ENCODE data around the gene CYRIA. TPM values are rescaled to one million over a fixed set of nuclear protein-coding genes. Genes with fewer than 3 reads are reported as not detected.

The CYRIA gene
- total and polyA plus RNA-seq, 7 donors, result 0.92 to 15.3 (median 9.0) TPM

DNA sequence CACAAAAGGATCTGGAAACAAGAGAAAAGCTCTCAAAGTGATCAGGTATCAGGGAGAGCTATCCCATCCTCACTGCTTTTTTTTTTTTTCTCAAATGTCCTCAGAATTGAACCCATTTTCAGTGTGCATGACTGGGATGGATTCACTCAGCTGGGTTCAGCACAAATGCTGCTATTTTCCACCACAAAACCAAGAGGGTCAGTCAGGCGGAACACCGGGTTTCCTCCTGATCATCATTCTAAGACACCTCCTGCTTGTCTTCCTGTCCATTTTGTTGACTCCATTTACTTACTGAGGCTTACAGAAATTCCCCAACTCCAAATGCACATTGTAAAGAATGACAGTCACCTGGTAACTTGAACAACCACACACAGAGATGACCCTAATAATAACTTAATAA is 39.9 kb downstream of the CYRIA start:
- no peak overlapping the region for H3K4me3 ChIP-seq
- WGBS, 2 donors, result 76 to 87% methylated on average over 2 of the region's 2 CpGs
- peak overlapping the region; percentile 17 to 64 (median 49) for H3K27ac ChIP-seq
- DNase-seq, result no peak
- peaks cover 0 to 42% (median 28%) of the 10 kb centered on the region in 4 donors for H3K4me1 ChIP-seq
- no peaks in the 10 kb centered on the region for H3K9me3 ChIP-seq
- intact Hi-C loops (cut with DNase I), result no loop called here
- H3K27me3 ChIP-seq, result no peaks in the 10 kb centered on the region
- no peak for TF ChIP-seq POLR2A (IDR thresholded peaks at IDR 0.05)
- TF ChIP-seq, protein P1, sequence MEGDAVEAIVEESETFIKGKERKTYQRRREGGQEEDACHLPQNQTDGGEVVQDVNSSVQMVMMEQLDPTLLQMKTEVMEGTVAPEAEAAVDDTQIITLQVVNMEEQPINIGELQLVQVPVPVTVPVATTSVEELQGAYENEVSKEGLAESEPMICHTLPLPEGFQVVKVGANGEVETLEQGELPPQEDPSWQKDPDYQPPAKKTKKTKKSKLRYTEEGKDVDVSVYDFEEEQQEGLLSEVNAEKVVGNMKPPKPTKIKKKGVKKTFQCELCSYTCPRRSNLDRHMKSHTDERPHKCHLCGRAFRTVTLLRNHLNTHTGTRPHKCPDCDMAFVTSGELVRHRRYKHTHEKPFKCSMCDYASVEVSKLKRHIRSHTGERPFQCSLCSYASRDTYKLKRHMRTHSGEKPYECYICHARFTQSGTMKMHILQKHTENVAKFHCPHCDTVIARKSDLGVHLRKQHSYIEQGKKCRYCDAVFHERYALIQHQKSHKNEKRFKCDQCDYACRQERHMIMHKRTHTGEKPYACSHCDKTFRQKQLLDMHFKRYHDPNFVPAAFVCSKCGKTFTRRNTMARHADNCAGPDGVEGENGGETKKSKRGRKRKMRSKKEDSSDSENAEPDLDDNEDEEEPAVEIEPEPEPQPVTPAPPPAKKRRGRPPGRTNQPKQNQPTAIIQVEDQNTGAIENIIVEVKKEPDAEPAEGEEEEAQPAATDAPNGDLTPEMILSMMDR (IDR thresholded peaks at IDR 0.05), result no peak
- TF ChIP-seq POLR2AphosphoS5 (IDR thresholded peaks at IDR 0.05), result no peak
- no peak for TF ChIP-seq EP300 (IDR thresholded peaks at IDR 0.05)
- H3K36me3 ChIP-seq, result peaks cover 0 to 24% (median 3%) of the 10 kb centered on the region in 4 donors

DNA sequence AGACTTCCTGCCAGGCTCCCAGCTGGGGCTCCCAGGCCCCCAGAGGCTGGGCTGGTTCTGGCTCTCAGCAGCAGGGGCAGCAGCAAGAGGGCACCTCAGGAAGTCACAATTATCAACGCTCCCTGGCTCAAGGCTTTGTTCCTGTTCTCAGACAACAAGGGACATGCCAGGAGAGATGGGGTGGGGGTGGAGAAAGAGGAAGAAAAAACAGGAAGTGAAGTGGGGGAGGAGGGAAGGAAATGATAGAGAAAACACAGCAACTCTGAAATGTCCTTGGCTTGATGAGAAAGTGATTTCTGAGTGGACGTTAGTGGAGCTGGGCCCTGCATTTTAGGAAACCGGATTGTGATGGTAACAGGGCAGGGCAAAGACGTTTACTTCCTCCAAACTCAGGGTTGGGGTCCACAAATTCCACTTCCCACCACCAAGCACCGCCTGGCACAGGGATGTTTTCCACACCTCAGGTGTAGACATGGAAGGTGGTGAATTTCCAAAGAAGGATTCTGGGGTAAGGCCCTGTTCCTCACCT is 40.4 kb downstream of the CYRIA start:
- no peaks in the 10 kb centered on the region for H3K9me3 ChIP-seq
- peak overlapping the region; percentile 17 to 64 (median 49) for H3K27ac ChIP-seq
- 40 to 48% methylated on average over 5 of the region's 5 CpGs for WGBS, 2 donors
- no peaks in the 10 kb centered on the region for H3K27me3 ChIP-seq
- TF ChIP-seq POLR2A (IDR thresholded peaks at IDR 0.05) (no peak), POLR2AphosphoS5 (IDR thresholded peaks at IDR 0.05) (peak in 1 of 4 donors; percentile 23), EP300 (IDR thresholded peaks at IDR 0.05) (no peak)
- TF ChIP-seq, protein P1 (IDR thresholded peaks at IDR 0.05), result no peak
- intact Hi-C loops (cut with DNase I), result no loop called here
- H3K4me1 ChIP-seq, result peaks cover 0 to 41% (median 25%) of the 10 kb centered on the region in 4 donors
- DNase-seq, result no peak
- peaks cover 0 to 29% (median 3%) of the 10 kb centered on the region in 4 donors for H3K36me3 ChIP-seq
- no peak overlapping the region for H3K4me3 ChIP-seq

DNA sequence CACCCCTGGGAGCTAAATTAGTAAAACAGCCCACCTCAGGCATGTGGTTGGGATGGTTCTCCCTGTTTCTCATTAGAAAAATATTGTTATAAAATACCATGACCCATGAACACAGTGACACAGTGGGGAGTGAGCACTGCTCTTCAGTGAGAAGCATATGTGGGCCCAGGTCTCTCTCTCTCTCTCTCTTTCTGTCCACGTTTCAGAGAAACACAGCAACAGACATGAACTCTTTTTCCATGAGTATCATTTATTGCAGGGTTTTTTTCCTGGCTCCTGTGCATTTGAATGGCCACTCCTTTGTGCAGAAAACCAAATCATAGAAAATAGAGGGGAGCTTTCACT is 41.2 kb downstream of the CYRIA start:
- peaks cover 0 to 41% (median 23%) of the 10 kb centered on the region in 4 donors for H3K4me1 ChIP-seq
- H3K27ac ChIP-seq, result peak overlapping the region in 3 of 4 donors; percentile 5 to 64 (median 56)
- intact Hi-C loops (cut with DNase I), result no loop called here
- H3K4me3 ChIP-seq, result no peak overlapping the region
- H3K36me3 ChIP-seq, result peaks cover 0 to 38% (median 3%) of the 10 kb centered on the region in 4 donors
- TF ChIP-seq POLR2A (IDR thresholded peaks at IDR 0.05) (no peak), EP300 (IDR thresholded peaks at IDR 0.05) (no peak), POLR2AphosphoS5 (IDR thresholded peaks at IDR 0.05) (no peak)
- TF ChIP-seq, protein P1 (IDR thresholded peaks at IDR 0.05), result no peak
- H3K9me3 ChIP-seq, result no peaks in the 10 kb centered on the region
- no peak for DNase-seq
- no peaks in the 10 kb centered on the region for H3K27me3 ChIP-seq
- WGBS, 2 donors, result 54 to 58% methylated on average over 1 of the region's 1 CpG

DNA sequence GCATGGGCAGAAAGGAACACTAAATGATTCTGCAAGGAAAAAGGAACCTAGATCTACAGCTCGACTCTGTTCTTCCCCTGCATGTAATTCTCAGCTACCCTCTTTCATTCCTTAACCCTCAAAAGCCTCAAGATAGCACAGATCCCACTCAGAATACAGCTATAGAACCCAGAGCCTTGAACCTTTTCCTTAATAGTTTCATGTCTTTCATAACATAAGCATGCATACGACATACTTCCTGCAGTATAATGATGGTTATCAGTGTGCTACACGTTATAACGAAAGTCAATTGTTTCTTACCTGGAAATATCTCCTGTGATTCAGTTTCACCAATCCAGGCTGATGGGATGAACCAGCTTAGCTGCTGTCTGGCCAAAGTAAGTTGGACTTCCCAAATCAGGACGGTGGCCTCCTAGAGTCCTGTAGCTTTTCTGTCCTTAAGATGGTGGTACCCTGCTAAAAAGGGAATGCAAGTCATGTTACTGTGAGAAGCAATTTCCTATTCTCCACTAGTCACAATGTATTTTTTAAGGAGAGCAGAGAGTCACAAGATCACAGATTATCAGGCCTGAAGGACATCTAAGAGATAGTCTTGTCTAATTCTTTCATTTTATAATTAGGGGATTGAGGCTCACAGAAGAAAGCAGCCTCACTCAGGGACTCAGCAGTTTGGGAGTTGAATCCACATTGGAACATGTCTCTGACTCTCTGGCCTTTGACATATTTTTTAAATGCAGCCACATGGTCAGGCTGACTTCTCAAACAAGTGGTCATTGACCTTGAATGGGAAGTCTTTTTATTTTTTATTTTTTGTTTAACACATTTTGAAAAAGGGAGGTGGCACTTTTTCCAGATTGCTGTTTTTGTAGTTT is 41.8 kb downstream of the CYRIA start:
- Histone ChIP-seq H3K36me3 (peaks cover 0 to 44% (median 4%) of the 10 kb centered on the region in 4 donors), H3K4me1 (peaks cover 0 to 35% (median 23%) of the 10 kb centered on the region in 4 donors), H3K27ac (peak overlapping the region in 2 of 4 donors; percentile 56 to 64), H3K9me3 (no peaks in the 10 kb centered on the region), H3K4me3 (no peak overlapping the region), H3K27me3 (no peaks in the 10 kb centered on the region)
- DNase-seq, result no peak
- 60 to 63% methylated on average over 5 of the region's 5 CpGs for WGBS, 2 donors
- intact Hi-C loops (cut with DNase I), result no loop called here
- TF ChIP-seq, protein P1 (IDR thresholded peaks at IDR 0.05), result no peak
- TF ChIP-seq POLR2AphosphoS5 (IDR thresholded peaks at IDR 0.05), result no peak
